Stomach (tissue), 9 donors: ENCODE results near the gene NELL1. TPM values are rescaled to one million over a fixed set of nuclear protein-coding genes. Genes with fewer than 3 reads are reported as not detected.

Experiments used
- DNase-seq, 2 donors: peaks; one replicate each; pipeline versions ENCODE4 v3.0.0 to v3.0.0-alpha.2; 2013 to 2019
- H3K27ac ChIP-seq, 5 donors: fragments of 200-600 bp in 4 of 5; sonication (generic) in 4 of 5; one replicate each; pipeline ENCODE4 v1.5.1; 2013 to 2019; ENCODE audit warnings: mild to moderate bottlenecking in 1 of 5, moderate library complexity in 1 of 5
- H3K27me3 ChIP-seq, 3 donors: fragments of 200-600 bp; sonication (generic); one replicate each; pipeline ENCODE4 v1.5.1; 2017 to 2019; ENCODE audit warnings: mixed run types in 1 of 3
- H3K36me3 ChIP-seq, 4 donors: fragments of 200-600 bp; sonication (generic); 1 replicate in 3 of 4; 2 replicates in 1 of 4; pipeline ENCODE4 v1.5.1; 2016 to 2019
- H3K4me1 ChIP-seq, 4 donors: fragments of 200-600 bp; sonication (generic); one replicate each; pipeline ENCODE4 v1.5.1; 2016 to 2019
- H3K4me3 ChIP-seq, 4 donors: fragments of 200-600 bp; sonication (generic) in 3 of 4; one replicate each; pipeline ENCODE4 v1.5.1; 2016 to 2019; ENCODE audit warnings: mild to moderate bottlenecking in 1 of 4
- H3K9me3 ChIP-seq, 4 donors: fragments of 200-600 bp; sonication (generic); one replicate each; pipeline ENCODE4 v1.5.1; 2016 to 2019
- CTCF ChIP-seq, 7 experiments: fragments of 450-650 bp in 4 of 7; fragments of 200-600 bp in 3 of 7; sonication (generic) in 3 of 7; IDR thresholded peaks; one replicate each; pipeline ENCODE4 v1.5.1; 2016 to 2019; ENCODE audit warnings: antibody characterized with exemption in 7 of 7, control low read depth in 2 of 7, mild to moderate bottlenecking in 1 of 7
- EP300 ChIP-seq: sonication (generic); formaldehyde crosslinking; IDR thresholded peaks from one replicate; pipeline ENCODE4 v1.6.1; 2017; ENCODE audit warnings: antibody characterized with exemption
- POLR2A ChIP-seq, 4 donors: fragments of 450-650 bp; IDR thresholded peaks; one replicate each; pipeline ENCODE4 v1.6.1; 2016; ENCODE audit warnings: antibody characterized with exemption in 4 of 4, control low read depth in 2 of 4, mild to moderate bottlenecking in 1 of 4, moderate library complexity in 1 of 4
- POLR2AphosphoS5 ChIP-seq, 3 donors: sonication (generic); formaldehyde crosslinking; IDR thresholded peaks; one replicate each; pipeline ENCODE4 v1.6.1; 2016; ENCODE audit warnings: antibody characterized with exemption in 3 of 3
- WGBS, 5 donors: extraction: QIAGEN DNeasy Blood & Tissue Kit in 3 of 5; methylation state at CpG; one replicate each; pipeline versions ENCODE4 v1.1.5 to v1.1.7; 2013 to 2018; 5-methylcytosine and 5-hydroxymethylcytosine counted together
- intact Hi-C: fragments of 100-400 bp; cut with DNase I; formaldehyde crosslinking; loops from one replicate; pipeline ENCODE4 v1.15.1; 2023; ENCODE audit warnings: low total_unique reads
- polyA plus RNA-seq, 3 donors: library from polyadenylated mRNA; stranded (reverse); fragments of 200-250 nt; gene quantifications; one replicate each; pipeline ENCODE4 v1.2.3, GENCODE V29; 2013
- total RNA-seq, 5 donors: library from RNA; depleted of rRNA; stranded (reverse); fragments of >200 nt; gene quantifications; one replicate each; pipeline versions ENCODE4 v1.1.0 to v1.2.3, GENCODE V29; 2014 to 2016
- donor health status: healthy with polysubstance abuse.
- donor health status: Bipolar disorder and iron deficiency.
- donor health status: healthy.

Gene NELL1
- total and polyA plus RNA-seq, 8 donors: 0.05 to 15.4 (median 2.7) TPM; not detected in 5

DNA sequence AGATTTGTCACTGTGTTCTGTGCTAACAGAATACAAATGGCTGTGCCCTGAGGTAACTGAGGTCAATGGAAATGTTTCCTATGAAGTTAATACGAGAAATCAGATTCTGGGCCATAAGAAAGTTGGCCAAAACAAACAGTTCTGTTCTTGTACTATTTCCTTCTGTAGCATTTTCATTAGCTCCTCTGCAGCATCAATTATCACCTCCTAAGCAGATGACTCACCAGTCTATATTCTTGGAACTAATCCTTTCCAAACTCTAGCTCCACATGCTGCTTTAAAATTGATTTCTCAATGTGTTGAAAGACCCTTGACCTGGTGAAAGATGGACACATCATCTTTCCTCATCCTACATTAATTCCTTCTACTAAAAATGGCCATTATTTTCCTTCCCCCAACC lies 736.0 kb downstream of the NELL1 start:
- Histone ChIP-seq H3K4me3 (no peak overlapping the region), H3K4me1 (no peaks in the 10 kb centered on the region), H3K9me3 (no peaks in the 10 kb centered on the region), H3K36me3 (no peaks in the 10 kb centered on the region), H3K27ac (no peak overlapping the region), H3K27me3 (no peaks in the 10 kb centered on the region)
- no peak for TF ChIP-seq CTCF (IDR thresholded peaks at IDR 0.05)
- no peak for TF ChIP-seq EP300
- TF ChIP-seq POLR2AphosphoS5 (IDR thresholded peaks at IDR 0.05): no peak
- no peak for TF ChIP-seq POLR2A (IDR thresholded peaks at IDR 0.05)
- WGBS, 5 donors: 37 to 55% (median 48%) methylated on average over 1 of the region's 1 CpG
- no peak for DNase-seq
- intact Hi-C loops: no loop called here

GRCh38 chr11:21410513-21410912 lies 741.1 kb downstream of the NELL1 start:
- no peak overlapping the region for H3K27ac ChIP-seq
- no peaks in the 10 kb centered on the region for H3K4me1 ChIP-seq
- no peaks in the 10 kb centered on the region for H3K9me3 ChIP-seq
- no peaks in the 10 kb centered on the region for H3K27me3 ChIP-seq
- H3K4me3 ChIP-seq: no peak overlapping the region
- intact Hi-C loops: no loop called here
- 77 to 90% (median 87%) methylated on average over 5 of the region's 5 CpGs for WGBS, 5 donors
- no peaks in the 10 kb centered on the region for H3K36me3 ChIP-seq
- TF ChIP-seq POLR2A (IDR thresholded peaks at IDR 0.05): no peak
- no peak for TF ChIP-seq EP300
- no peak for TF ChIP-seq CTCF (IDR thresholded peaks at IDR 0.05)
- no peak for TF ChIP-seq POLR2AphosphoS5 (IDR thresholded peaks at IDR 0.05)
- no peak for DNase-seq

DNA sequence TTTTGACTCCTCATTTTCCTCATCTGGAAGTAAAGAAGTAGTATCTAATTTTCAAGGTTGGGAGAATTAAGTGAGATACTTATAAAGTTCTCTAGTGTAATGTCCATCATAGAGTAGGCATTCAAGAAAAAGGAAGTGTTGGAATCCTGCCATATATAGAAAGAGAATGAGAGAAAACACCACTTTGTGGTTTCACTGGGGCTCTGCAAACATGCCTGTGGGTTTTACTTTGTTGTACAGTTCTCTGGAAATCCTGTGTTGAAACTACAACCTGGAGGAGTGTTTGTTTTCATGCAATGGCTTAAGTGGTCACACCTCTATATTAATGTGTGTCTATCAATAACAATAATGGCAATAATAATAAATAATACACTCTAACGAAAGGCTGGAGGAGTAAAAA lies 741.7 kb downstream of the NELL1 start:
- DNase-seq: no peak
- Histone ChIP-seq H3K36me3 (no peaks in the 10 kb centered on the region), H3K9me3 (no peaks in the 10 kb centered on the region), H3K27ac (no peak overlapping the region), H3K4me1 (no peaks in the 10 kb centered on the region), H3K27me3 (no peaks in the 10 kb centered on the region), H3K4me3 (no peak overlapping the region)
- no peak for TF ChIP-seq POLR2A (IDR thresholded peaks at IDR 0.05)
- 0 to 56% (median 22%) methylated on average over 1 of the region's 1 CpG for WGBS, 5 donors
- intact Hi-C loops: no loop called here

- DNase-seq: no peak
- H3K4me1 ChIP-seq: no peaks in the 10 kb centered on the region
- intact Hi-C loops: no loop called here
- no peaks in the 10 kb centered on the region for H3K9me3 ChIP-seq
- no peak overlapping the region for H3K4me3 ChIP-seq
- H3K27ac ChIP-seq: no peak overlapping the region
- WGBS, 5 donors: 50 to 65% (median 59%) methylated on average over 1 of the region's 1 CpG
- no peak for TF ChIP-seq CTCF (IDR thresholded peaks at IDR 0.05)
- no peak for TF ChIP-seq POLR2A (IDR thresholded peaks at IDR 0.05)
- TF ChIP-seq POLR2AphosphoS5 (IDR thresholded peaks at IDR 0.05): no peak
- TF ChIP-seq EP300: no peak
- no peaks in the 10 kb centered on the region for H3K27me3 ChIP-seq
- H3K36me3 ChIP-seq: no peaks in the 10 kb centered on the region
Measured at GRCh38 chr11:21411597-21411996, 742.2 kb downstream of the NELL1 start.

GRCh38 chr11:21412652-21413383 lies 743.4 kb downstream of the NELL1 start:
- H3K9me3 ChIP-seq: no peaks in the 10 kb centered on the region
- TF ChIP-seq CTCF (IDR thresholded peaks at IDR 0.05) (no peak), POLR2AphosphoS5 (IDR thresholded peaks at IDR 0.05) (no peak), POLR2A (IDR thresholded peaks at IDR 0.05) (no peak)
- WGBS, 5 donors: 43 to 64% (median 54%) methylated on average over 5 of the region's 5 CpGs
- no peaks in the 10 kb centered on the region for H3K27me3 ChIP-seq
- DNase-seq: no peak
- H3K4me1 ChIP-seq: no peaks in the 10 kb centered on the region
- H3K4me3 ChIP-seq: no peak overlapping the region
- no peaks in the 10 kb centered on the region for H3K36me3 ChIP-seq
- no peak overlapping the region for H3K27ac ChIP-seq
- intact Hi-C loops: no loop called here
